ENCODE data around the gene BACE2.

Gene BACE2

DNA sequence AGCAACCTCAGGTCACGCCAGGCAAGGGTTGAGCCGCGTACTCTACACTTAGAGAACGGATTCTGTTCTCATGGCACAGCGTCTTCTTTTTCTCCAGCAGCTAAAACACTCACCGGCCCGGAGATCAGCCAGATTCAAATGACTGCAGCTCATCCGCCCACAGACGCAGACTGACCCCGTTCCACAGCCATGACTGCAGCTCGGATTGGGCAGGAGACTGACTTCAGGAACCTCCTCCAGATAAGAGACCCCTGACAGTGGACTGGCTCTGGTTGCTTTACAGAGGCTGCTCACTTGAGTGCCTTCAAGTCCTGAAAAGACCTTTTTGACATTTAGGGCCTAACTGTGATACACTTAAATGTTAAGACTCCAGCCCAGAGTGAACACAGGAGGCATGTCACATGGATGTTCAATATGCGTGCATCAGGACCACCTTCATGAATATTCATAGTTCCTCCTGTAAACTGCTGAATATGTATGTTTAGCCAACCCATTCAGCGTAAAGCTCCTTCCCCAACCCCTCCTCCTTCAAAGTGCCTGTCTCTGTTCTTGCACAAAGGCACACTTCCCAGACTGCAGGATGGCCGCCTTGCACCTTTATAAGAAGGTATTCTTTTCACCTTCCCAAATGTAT, 42.6 kb downstream of the BACE2 start:
- TF ChIP-seq, protein P1, sequence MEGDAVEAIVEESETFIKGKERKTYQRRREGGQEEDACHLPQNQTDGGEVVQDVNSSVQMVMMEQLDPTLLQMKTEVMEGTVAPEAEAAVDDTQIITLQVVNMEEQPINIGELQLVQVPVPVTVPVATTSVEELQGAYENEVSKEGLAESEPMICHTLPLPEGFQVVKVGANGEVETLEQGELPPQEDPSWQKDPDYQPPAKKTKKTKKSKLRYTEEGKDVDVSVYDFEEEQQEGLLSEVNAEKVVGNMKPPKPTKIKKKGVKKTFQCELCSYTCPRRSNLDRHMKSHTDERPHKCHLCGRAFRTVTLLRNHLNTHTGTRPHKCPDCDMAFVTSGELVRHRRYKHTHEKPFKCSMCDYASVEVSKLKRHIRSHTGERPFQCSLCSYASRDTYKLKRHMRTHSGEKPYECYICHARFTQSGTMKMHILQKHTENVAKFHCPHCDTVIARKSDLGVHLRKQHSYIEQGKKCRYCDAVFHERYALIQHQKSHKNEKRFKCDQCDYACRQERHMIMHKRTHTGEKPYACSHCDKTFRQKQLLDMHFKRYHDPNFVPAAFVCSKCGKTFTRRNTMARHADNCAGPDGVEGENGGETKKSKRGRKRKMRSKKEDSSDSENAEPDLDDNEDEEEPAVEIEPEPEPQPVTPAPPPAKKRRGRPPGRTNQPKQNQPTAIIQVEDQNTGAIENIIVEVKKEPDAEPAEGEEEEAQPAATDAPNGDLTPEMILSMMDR (IDR thresholded peaks at IDR 0.05; ENCODE audit: control insufficient read depth, extremely low read depth, insufficient read depth), result no peak
- DNase-seq (ENCODE audit: low read depth), result no peak
- H3K4me3 ChIP-seq (ENCODE audit: low read depth, low read length), result no peak overlapping the region

DNA sequence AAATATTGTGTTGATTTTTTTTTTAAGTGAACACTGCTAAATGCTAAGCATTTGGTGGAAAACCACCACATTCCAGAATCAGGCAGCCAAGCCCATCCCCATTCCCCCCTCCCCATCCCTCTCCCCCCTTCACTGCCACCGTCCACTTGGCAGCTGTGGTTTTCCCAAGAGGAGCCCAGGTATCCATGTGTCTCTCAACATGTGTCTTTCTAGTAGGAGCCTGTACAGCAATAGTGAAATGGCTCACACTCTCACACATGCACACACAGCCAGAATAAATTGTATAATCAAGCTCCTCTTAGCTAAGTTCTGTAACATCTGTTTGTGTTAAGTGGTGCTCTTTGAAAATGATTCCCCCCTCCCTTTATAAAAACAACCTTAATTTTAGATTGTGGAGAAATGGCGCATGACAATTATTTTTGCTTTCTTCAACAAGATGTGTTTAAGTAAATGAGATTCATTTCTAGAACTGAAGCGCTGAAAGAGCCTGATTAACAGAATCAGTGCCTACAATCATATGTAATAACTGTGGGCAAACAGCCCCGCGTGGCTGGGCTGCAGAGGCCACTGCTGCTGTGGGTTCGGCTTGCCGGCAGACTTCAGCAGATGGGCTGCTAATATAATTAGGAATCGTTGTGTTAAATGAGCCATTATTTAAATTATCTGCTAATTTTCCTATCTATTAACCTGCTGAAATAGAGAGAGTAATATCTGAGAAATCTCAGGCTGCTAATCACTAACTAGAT, 43.3 kb downstream of the BACE2 start:
- no peak for DNase-seq (ENCODE audit: low read depth)
- no peak overlapping the region for H3K4me3 ChIP-seq (ENCODE audit: low read depth, low read length)
- TF ChIP-seq, protein P1 (IDR thresholded peaks at IDR 0.05; ENCODE audit: control insufficient read depth, extremely low read depth, insufficient read depth), result no peak

DNA sequence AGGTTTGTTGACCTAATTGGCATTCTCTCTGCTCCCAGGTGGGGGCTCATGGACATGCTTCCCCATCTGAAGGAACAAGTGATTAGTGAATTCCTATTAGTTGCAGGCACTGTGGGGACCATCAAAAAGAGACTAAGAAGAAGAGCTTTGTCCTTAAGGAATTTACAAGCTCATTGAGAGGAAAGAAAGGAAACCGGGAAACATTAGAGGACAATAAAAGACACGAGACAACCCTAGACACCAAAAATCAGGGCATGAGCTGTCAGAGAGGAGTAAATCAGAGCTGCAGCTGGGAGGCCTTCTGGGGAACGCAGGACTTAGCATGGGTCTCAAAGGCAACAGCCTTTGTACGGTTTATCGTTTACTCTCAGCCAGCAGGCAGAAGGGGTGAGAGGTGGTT, 45.1 kb downstream of the BACE2 start:
- TF ChIP-seq, protein P1 (IDR thresholded peaks at IDR 0.05; ENCODE audit: control insufficient read depth, extremely low read depth, insufficient read depth), result no peak
- DNase-seq (ENCODE audit: low read depth), result no peak
- no peak overlapping the region for H3K4me3 ChIP-seq (ENCODE audit: low read depth, low read length)

DNA sequence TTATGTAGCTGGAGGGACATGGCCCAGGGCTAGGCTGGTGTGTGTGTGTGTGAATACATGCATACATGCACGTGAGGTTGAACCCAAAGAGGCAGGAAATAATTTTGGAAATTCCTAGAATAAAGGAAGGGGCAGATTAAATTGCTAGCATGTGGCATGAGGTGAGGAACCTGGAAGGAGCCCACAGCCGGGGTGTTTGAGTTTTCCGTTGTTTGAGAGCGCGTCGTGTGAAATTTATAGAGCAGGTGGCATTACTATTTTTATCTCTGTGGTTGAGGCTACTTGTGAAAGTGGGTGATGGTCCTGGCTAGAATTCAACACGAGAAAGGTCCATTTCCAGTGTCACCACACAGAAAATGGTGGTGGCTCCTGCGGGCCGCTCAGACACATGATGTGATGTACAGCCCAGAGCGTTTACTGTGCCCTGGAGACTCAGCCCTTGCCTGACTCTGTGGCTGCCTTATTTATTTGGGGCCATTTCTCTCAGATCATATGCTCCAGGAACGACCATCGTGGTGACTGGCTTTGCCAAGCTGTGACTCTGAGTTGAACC, 48.0 kb downstream of the BACE2 start:
- TF ChIP-seq, protein P1 (IDR thresholded peaks at IDR 0.05; ENCODE audit: control insufficient read depth, extremely low read depth, insufficient read depth), result no peak
- no peak for DNase-seq (ENCODE audit: low read depth)

DNA sequence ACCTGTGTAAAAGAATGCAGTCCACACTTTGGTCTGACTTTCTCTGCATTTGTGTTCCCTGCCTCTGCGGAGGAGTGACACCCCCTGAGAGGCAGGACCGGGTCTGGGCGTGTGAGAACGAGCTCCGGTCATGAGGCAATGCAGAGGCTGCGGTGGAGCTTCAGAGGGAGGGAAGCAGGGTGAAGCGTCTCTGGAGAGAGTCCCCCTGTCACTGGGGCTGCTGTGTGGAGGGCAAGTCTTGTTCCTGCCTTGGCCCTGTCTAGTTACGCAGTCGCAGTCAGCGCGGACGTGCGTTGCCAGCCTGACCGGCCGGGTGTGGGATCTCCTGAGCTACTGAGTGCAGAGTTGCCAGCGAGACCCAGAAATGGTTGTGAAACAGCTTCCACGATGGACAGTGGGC, 48.5 kb downstream of the BACE2 start:
- no peak overlapping the region for H3K4me3 ChIP-seq (ENCODE audit: low read depth, low read length)
- no peak for DNase-seq (ENCODE audit: low read depth)
- TF ChIP-seq, protein P1 (IDR thresholded peaks at IDR 0.05; ENCODE audit: control insufficient read depth, extremely low read depth, insufficient read depth), result no peak

More for the DNA sequence above, 48.0 kb downstream of the BACE2 start:
- H3K4me3 ChIP-seq (ENCODE audit: low read depth, low read length), result no peak overlapping the region

DNA sequence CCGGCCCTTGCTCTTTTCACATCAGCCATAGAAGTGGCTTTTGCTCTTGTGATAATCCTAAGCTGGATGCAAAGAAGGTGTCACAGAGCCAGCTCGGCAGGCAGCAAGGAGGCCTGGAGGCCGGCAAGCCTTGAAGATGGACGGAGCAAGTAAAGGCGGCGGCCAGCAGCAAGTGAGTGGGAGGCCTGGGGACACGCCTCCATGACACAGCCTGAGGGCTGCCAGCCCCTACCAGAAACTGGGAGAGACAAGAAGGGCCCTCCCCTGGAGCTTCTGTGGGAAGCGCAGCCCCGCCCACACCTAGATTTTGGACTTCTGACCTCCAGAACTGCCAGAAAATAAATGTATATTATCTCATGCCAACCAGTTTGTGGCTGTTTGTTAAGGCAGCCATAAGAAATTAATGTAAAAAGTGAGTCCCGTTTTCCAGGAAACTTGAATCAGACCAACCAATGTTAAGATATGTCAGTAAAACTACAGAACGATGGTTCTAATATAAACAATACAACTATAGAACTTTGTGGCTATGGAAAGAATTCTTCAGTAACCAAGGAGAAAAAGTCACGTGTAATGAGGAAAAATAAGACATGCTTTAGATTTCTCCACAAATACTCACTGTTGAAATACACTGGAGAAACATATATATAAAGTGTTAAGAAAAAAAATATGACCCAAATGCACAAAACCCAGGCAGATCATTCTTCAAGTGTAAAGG, 49.9 kb downstream of the BACE2 start:
- no peak overlapping the region for H3K4me3 ChIP-seq (ENCODE audit: low read depth, low read length)
- TF ChIP-seq, protein P1 (IDR thresholded peaks at IDR 0.05; ENCODE audit: control insufficient read depth, extremely low read depth, insufficient read depth), result no peak
- DNase-seq (ENCODE audit: low read depth), result no peak
